NCI-H2196 (cell line): ENCODE data around the gene PTPN14.
"Not testable (repeated sequence)": the region's sequence is repeated elsewhere in the genome, so short reads cannot be mapped to it uniquely, and the experiment has no call there.

Experiments used
- DNase-seq: peaks from one replicate; lab custom pipeline; 2025; ENCODE audit not compliant: unreplicated experiment; lab: John Stamatoyannopoulos, UW

Gene PTPN14

DNA sequence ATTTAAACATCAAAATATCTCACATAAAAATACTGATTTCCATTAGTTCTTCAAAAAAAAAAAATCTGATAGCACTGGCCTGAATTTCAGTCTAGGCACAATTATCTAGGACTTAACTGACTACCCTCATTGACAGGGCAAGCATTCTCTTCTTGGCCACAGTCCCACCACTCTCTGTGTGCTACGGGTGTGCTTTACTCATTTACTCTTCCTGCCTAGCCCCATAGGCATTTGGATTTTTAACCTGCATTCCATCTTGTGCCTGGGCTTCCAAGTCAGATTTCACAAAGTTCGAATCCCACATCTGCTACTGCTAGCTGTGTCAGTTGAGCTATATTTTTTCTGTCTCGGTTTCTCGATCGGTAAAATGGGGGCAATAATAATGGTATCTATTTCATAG, 38.0 kb downstream of the PTPN14 start:
- DNase-seq = no peak

DNA sequence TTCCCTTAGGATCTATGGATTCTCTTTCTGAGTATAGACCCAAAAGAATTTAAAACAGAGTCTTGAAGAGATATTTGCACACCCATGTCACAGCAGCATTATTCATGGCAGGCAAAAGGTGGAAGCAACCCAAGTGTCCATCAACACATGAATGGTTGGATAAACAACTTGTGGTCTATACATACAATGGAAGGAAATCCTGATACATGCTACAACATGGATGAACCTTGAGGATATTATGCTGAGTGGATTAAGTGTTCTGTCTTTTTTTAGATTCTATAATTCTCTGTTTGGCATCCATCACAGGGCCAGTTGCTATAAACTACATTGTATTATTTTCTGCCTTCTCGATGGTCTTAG, 39.8 kb downstream of the PTPN14 start:
- DNase-seq = no peak

DNA sequence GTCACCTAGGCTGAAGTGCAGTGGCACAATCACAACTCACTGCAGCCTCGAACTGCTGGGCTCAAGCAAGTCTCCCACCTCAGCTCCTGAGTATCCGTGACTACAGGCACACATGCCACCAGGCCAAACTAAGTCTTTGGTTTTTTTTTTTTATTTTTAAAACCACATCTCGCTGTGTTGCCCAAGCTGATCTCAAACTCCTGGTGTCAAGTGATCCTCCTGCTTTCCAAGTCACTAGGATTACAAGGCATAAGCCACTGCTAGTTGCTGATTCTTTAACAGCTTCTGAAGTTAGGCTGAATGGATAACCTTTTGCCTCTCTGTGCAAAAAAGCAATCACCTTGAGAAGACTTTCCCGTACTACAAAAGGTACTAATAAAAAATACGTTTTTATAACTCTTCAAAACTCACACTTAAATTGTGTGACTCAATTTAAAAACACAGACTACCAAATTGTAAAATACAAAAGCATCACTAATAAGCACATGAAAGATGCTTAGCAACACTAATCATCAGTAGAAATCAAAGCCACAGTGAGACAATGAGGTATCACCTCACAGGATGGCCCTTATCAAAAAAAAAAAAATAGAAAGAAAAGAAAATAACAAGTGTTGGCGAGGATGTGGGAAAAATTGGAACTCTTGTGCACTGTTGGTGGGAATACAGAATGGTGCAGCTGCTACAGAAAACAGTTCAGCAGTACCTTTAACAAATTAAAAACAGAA, 40.3 kb downstream of the PTPN14 start:
- DNase-seq = no peak

DNA sequence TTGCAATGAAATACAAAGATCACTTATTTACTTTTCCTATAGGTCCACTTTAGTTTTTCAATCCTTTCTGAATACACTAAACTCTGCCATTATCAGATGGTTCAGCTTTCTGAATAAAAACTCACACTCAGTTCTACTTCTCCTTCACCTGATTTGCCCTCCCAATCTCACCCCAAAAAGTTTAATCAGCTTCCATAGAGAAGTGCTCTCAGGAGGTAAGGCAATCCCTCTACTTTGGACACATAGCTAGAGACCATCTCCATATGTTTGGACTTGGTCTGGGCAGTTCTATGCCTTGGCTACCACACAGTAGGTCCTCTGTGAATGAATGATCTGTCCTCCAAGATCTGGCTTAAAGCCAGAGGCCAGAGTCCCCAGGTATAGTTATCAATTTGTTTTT, 40.9 kb downstream of the PTPN14 start:
- no peak for DNase-seq

DNA sequence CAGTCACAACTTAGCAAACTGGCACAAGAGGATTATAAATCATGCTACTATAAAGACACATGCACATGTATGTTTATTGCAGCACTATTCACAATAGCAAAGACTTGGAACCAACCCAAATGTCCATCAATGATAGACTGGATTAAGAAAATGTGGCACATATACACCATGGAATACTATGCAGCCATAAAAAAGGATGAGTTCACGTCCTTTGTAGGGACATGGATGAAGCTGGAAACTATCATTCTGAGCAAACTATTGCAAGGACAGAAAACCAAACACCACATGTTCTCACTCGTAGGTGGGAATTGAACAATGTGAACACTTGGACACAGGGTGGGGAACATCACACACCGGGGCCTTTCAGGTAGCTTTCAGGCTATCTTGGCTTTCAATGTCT, 41.8 kb downstream of the PTPN14 start:
- DNase-seq = not testable (repeated sequence)

DNA sequence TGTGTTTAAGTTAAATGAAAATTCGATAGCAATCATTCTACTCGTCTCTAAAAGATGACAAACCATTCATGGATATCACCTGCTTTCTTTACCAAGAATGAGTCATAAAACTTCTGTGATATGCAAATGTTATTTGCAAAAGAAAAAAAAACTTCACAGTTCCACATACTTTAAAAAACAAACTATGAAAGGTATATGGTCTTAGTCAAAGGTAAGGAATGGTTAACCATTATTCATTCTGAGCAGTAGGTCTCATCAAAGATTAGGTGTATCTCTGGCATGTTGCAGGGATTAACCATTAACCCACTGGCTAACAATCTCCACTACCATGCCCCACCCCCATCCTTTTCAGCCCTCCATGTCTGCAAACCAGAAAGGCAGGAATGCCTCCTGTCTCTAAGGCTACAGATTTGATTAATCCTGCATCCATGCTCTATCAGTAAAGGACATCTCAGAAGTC, 44.4 kb downstream of the PTPN14 start:
- no peak for DNase-seq

DNA sequence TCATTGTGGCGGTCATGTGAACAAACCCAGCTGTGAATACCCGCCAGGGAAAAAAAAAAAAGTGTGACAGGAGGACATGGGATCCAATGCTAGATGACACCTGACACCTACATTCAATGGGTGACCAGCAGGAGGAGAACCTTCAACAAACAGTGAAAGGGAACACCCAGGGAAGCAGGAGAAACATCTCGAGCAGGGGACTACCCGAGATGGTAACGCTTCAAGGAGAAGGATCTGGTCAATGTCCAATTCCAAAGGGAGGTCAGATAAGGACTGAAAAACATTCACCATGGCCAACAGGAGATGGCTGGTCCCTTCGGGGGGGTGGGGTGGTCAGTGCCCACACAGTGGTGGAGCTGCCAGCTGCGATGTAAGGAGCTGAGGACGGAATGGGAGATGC, 46.3 kb downstream of the PTPN14 start:
- DNase-seq = no peak

DNA sequence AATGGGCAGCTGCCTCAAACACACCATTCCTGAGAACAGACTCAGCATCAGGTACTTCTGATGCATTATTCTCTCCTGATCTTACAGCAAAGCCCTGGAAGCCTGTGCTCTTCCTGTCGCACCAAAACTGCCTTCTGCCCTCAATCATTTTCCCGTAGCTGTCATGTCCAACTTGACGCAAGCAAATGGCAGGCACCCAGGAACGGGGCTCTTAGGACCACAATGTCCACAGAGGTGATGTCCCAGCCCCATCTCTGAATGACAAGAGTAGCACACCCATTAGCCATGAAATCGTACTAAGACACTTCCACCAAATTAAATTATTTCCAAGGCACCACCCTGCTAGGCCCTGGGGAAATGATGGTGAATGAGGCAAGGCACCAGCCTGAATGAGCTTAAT, 47.1 kb downstream of the PTPN14 start:
- DNase-seq = no peak

DNA sequence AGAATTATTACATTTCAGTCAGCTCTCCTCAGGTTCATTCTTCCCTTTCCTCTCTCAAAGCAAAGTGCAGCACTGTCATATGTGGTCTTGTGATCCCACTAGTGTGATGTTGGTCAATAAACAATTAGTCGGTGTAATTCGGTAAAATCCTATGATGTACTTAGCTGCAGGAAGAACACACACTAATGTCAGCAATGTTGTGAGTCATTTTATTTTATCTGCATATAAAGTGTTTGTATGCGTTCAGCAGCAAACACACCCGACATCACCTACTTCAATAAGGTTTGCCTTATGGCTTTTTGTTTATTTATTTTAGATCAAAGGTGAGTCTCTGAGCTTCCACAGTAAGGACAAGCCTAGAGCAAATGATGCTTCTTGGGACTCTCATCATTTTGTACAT, 47.8 kb downstream of the PTPN14 start:
- DNase-seq = no peak

DNA sequence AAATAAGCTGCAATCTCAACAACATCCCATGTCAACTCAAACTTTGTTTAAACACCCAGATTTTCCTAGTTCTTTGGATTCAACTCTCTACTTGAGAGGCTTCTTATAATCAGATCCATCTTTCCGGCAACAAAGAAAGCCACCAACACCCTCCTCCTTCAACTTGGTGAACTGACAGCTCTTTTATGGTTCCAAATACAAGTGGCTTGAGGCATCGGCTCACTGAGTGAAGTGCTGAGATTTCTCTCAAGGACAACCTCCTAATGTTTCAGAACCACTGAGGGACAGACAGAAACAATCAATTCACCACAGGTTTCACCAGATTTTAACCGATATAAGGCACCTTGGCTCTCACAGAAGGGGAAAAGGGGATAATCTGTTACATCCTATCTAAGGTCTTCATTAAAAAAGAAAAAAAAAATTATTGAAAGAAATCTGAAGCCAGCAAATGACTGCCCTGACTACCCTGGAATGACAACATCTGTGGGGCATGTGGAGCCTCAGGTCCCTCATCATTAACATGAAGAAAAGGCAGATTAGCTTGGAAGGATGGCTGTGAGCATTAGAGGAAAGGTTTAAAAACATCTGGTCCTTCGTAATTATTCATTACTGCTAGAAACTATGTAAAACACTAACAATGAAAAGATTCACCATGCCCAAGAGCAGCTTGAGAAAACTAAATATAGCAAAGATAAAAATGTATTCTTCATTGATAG, 50.9 kb downstream of the PTPN14 start:
- no peak for DNase-seq

DNA sequence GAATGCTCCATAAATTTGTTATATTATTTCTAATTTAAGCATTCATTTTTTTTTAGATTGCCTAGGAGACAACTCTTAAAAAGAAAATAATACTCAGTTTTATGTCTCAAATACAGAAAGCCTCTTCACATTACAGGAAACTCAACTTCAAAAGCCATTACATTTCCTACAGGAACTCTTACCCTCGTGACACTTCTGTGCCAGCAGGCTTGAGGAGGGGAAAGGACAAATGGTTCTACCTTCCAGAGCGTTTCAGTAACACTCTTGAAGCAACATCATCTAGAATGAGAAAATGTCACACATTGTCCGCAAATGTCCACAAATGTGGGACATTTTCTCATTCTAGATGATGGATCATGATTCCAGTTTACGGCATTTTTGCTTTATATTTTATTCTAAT, 51.7 kb downstream of the PTPN14 start:
- DNase-seq = no peak

DNA sequence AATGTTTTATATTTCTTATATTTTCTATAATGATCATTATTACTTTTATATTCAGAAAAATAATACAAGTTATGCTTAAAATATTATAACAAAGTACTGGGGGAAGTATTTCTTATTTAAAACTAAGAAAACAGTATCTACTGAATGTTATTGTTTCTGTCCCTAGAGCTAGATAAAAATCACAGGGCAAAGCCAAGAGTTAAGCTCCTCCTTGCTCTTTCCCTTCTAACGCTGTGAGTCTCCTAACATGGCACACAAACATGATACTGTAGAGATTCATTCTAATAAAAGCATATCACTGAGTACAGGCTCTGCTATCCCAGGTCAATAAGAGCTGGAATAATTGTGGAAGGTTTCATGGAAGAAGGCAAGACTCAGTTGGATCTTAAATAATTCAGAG, 53.4 kb downstream of the PTPN14 start:
- DNase-seq = no peak

DNA sequence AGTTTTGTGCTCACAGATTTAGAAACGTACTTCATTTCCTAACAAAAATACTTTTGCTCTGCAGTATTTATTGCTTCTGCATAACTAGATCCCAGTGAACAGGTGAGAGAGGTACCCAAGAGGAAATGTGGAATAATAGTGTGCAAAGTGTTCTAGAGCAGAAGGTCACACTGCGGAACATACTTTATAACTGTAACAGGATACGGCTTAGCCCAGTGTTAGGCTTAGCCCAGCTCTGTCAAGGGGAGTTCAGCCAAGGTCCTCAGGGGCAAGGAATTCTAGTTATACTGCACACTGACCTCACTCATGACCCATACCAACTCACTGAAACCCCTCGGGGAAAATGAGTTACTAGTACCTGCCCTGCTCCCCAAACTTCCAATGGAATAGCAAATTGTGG, 55.3 kb downstream of the PTPN14 start:
- no peak for DNase-seq

DNA sequence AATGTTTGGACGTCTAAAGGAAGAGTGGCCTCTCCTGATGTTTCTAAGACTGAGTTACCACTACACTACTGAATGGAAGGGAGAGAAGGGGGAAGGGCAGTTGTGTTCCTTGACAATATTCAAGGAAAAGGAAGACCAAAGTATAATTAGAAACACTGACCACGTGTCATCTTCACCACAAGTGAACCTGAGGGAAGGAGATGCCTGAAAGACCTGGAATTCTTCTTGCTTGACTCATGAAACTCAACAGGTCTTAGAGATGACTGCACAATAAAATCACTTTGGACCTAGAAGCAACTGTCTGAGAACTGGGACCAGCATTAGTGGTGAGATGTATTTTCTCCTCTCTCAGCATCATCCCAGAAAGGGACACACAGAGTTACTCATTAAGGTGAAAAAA, 56.7 kb downstream of the PTPN14 start:
- DNase-seq = no peak

DNA sequence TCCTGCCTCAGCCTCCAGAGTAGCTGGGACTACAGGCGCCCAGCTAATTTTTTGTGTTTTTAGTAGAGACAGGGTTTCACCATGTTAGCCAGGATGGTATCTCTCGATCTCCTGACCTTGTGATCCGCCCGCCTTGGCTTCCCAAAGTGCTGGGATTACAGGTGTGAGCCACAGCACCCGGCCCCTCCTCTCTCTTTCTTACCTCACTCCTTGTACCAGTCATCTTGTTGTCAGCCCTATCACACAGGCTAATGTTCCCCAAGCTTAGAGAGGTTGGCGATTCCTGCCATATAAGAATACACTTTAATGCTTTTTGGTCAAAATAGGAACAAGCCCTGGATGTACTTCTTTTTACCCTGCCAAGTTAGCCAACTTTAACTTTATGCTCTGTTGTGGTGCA, 57.2 kb downstream of the PTPN14 start:
- not testable (repeated sequence) for DNase-seq

DNA sequence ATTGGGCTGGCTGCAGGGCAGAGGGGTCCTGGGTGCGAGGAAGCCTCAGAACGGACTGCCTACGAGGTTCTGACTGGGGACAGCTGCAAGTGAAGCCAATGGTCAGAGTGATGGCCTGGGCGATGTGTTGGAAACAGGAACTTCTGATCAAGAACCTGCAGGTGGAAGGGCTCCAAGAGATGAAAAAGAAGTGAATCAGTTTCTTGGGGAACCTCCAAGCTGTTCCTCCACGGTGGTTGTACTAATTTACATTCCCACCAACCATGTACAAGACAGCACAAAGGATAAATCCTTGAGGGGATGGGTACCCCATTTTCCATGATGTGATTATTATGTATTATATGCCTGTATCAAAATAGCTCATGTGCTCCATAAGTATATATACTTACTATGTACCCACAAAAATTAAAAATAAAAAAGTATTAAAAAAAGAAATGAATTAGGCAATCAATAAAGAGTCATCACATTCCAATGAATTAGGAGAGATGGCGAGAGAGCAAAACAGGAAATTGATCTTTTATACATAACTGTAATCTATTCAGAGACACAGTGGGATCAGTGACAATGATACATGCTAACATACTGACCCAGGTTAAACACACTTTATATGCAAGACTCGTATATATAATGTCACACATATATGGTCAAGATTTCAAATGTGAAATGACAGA, 58.1 kb downstream of the PTPN14 start:
- DNase-seq = no peak

DNA sequence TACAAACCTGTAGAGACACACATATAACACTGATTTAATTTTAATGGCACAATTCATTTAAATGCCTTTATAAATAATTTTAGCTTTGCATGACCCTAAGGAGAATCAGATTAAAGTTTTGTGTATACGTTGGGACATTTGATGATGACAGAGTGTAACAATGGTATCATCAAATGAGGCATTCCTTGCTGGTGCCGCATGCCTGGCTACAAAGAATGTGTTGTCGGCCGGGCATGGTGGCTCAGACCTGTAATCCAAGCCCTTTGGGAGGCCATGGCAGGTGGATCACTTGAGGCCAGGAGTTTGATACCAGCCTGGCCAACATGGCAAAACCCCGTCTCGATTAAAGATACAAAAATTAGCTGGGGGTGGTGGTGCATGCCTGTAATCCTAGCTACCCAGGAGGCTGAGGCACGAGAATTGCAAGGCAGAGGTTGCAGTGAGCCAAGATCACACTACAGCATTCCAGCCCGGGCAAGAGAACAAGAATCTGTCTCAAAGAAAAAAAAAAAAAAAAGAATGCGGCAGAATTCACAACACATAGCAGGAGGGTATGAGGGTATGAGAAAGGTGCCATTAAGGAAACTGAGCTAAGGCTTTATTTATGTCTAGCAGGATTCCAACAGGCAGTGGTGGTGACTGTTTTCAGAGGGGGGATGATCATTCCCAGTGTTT, 58.9 kb downstream of the PTPN14 start:
- no peak for DNase-seq

DNA sequence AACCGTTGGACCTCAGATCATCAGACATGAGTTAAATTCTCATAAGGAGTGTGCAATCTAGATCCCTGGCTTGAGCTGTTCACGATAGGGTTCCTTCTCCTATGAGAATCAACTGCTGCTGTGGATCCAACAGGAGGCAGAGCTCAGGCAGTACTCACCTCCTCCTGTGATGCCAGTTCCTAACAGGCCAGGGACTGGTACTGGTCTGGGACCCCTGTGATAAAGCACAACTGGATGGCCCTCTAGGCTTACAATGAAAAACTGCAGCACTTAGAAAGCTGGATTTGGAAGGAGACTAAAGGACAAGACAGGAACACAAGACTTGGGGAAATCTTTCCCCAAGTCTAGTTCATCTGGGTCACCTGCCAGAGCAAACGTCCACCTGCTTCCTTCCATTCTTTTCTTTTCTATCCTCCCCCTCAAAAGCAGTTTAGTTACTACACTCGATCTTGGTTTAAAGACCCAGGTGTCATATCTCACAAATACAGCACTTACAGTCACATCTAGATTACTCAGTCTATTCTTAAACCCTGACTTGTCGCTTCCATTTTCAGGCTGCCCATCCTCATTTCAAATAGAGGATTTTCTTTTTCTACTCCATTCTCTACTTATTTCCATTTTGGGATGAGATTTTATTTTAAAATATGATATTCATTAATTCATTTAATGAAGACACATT, 59.8 kb downstream of the PTPN14 start:
- no peak for DNase-seq

DNA sequence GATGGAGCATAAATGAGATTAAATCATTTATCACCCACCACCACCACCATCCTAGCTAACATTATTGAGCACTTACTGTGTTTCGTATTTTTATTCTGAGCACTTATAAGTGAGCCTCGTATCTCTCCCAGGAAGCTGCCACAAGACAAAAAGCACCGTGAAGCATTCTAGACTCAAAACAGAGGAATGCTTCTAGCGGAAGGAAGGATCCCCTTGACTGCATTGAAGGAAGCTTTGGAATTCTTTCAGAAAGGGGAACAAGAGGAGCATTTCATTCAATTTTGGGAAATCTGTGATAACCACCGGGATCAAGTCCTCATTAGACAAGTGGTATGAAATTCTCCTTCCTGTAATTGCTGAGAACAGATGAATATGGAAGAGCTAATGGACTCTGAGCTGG, 66.3 kb downstream of the PTPN14 start:
- DNase-seq = no peak

DNA sequence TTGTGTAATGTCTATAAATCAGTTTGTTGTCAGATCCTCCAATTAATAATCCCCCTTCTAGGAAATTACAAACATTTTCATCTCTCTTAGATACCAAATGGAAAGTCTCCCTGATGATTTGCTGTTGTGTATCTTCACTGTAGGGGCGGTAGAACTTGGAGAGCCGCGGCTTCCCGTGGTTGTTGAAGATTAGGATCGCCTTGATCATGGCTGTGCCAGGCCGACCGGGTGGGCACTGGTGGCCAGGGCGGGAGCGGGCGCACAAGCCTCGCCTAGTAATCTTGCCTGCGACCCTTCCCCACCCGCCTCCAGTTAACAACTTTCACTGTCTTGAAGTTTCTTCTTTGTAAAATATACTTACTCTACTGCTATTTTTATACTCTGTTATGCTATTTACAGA, 68.2 kb downstream of the PTPN14 start:
- DNase-seq = not testable (repeated sequence)

DNA sequence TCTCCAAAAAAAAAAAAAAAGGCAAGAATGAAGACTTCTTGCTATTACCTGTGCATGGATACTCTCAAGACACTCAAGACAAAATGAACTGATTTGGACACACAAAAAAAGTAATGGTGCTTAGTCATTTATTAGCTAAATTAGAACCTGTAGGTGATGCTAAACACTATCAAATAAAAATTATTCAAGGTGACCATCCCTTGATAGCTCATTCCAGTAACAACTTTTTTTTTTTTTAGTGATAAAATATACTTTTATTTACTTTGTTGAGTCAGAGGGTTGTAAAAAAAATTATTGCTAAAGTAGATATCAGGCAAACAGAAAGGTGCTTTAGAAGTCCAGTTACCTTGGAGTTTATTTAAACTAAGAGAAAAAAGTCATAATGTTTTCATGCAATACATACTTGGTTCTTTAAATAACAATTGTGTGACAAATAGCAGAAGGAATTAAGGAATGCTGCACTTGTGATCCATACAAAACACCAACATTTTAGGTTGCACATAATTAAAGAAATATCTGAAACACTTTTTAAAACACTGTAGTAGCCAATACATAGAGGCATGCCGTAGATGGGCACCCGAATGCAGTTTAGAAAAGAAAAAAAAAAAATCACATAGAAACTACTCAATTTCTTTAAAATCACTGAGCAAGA, 69.3 kb downstream of the PTPN14 start:
- DNase-seq = not testable (repeated sequence)
